T-helper 2 cell treated with Interferon-gamma antibody and Interleukin-4, amounts not matched to agents 5 μg/mL and 100 μg/mL, for 36 hours (primary cell): ENCODE measurements around the gene PTPN5.
"Not testable (repeated sequence)": the region's sequence is repeated elsewhere in the genome, so short reads cannot be mapped to it uniquely, and the experiment has no call there.

Experiments
- DNase-seq: peaks from one replicate; pipeline ENCODE4 v3.0.0; 2021; ENCODE audit warnings: low spot score
- H3K27ac Mint-ChIP-seq: one replicate; pipeline ENCODE4 v1.8.0; 2021; ENCODE audit warnings: mild to moderate bottlenecking, mixed read lengths
- H3K27me3 Mint-ChIP-seq: one replicate; pipeline ENCODE4 v1.8.0; 2021; ENCODE audit warnings: low read depth, mixed read lengths
- H3K36me3 Mint-ChIP-seq: one replicate; pipeline ENCODE4 v1.8.0; 2021; ENCODE audit warnings: low read depth, mixed read lengths
- H3K4me1 Mint-ChIP-seq: one replicate; pipeline ENCODE4 v1.8.0; 2021; ENCODE audit warnings: low read depth, mixed read lengths
- H3K4me3 Mint-ChIP-seq: one replicate; pipeline ENCODE4 v1.8.0; 2022; ENCODE audit warnings: mild to moderate bottlenecking, moderate library complexity, mixed read lengths
- H3K9me3 Mint-ChIP-seq: one replicate; pipeline ENCODE4 v1.8.0; 2021; ENCODE audit warnings: mixed read lengths

PTPN5 gene

DNA sequence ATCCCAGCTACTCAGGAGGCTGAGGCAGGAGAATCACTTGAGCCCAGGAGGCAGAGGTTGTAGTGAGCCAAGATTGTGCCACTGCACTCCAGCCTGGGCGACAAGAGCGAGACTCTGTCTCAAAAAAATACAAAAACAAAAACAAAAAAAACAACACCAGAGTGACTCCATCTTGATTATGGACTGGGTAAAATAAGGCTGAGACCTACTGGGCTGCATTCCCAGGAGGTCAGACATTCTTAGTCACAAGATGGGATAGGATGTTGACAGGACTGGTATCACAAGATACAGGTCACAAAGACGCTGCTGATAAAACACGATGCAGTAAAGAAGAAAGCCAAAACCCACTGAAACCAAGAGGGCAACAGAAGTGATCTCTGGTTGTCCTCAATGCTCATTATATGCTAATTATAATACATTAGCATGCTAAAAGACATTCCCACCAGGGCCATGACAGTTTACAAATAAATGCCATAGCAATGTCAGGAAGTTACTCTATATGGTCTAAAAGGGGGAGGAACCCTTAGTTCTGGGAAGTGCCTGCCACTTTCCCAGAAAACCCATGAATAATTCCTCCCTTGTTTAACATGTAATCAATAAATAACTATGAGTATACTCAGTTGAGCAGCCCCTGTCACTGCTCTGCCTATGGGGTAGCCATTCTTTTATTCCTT, 100.0 kb downstream of the PTPN5 start:
- H3K27me3 Mint-ChIP-seq, H3K27ac Mint-ChIP-seq, H3K4me3 Mint-ChIP-seq, H3K36me3 Mint-ChIP-seq, DNase-seq, H3K9me3 Mint-ChIP-seq, H3K4me1 Mint-ChIP-seq: not testable (repeated sequence)

- Mint-ChIP-seq H3K9me3 (no peaks in the 10 kb centered on the region), H3K4me3 (no peak overlapping the region), H3K27me3 (peaks cover 8% of the 10 kb centered on the region), H3K36me3 (no peaks in the 10 kb centered on the region), H3K4me1 (no peaks in the 10 kb centered on the region), H3K27ac (no peak overlapping the region)
- no peak for DNase-seq
Observed at GRCh38 chr11:18684267-18684666, 107.3 kb downstream of the PTPN5 start.

GRCh38 chr11:18682466-18682865, 109.1 kb downstream of the PTPN5 start:
- Mint-ChIP-seq H3K4me1 (no peaks in the 10 kb centered on the region), H3K27me3 (peaks cover 8% of the 10 kb centered on the region), H3K36me3 (no peaks in the 10 kb centered on the region), H3K4me3 (no peak overlapping the region), H3K9me3 (no peaks in the 10 kb centered on the region), H3K27ac (no peak overlapping the region)
- DNase-seq = no peak

- H3K36me3 Mint-ChIP-seq, H3K9me3 Mint-ChIP-seq: not testable (repeated sequence)
Observed at GRCh38 chr11:18681949-18682348, 109.6 kb downstream of the PTPN5 start.

More at GRCh38 chr11:18681949-18682348, 109.6 kb downstream of the PTPN5 start:
- not testable (repeated sequence) for H3K27me3 Mint-ChIP-seq, DNase-seq, H3K27ac Mint-ChIP-seq, H3K4me1 Mint-ChIP-seq, H3K4me3 Mint-ChIP-seq
